ENCODE data around the gene SLC4A1AP.

DNA sequence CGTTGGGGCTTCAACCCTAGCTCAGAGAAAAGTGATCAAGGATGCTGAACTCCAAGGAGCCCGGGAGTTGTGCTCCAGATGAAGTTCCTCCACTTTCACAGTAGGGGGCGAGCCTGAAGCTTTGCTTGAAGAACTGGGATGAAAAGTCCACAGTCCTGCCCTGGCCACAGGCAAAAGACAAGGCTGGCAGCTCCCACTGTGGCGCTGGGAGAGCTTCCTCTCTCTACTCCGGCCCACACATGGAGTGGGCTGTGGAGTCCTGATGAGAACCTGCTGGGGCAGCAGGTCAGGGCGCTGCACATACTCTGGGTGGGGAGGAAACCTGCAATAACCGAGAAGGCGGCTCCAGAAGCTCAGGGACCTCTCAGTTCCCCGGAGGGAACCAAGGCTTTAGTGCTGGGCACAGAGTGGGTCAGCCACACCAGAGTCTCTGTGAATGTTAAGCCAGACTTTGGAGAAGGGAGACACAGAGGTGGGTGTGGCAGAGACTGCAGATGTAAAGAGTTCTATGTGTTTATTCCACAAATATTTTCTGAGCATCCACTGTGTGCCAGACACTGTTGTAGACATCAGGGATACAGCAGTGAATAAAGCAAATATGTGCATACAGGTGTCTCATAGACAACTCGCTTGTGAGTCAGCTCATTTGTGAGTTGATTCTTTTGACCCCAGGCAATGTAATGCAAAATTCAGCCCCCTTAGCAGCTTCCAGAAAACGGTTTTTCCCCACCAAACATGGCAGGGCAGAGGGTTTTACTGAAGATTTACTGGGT is 59.9 kb downstream of the SLC4A1AP start:
- TF ChIP-seq, protein P1, sequence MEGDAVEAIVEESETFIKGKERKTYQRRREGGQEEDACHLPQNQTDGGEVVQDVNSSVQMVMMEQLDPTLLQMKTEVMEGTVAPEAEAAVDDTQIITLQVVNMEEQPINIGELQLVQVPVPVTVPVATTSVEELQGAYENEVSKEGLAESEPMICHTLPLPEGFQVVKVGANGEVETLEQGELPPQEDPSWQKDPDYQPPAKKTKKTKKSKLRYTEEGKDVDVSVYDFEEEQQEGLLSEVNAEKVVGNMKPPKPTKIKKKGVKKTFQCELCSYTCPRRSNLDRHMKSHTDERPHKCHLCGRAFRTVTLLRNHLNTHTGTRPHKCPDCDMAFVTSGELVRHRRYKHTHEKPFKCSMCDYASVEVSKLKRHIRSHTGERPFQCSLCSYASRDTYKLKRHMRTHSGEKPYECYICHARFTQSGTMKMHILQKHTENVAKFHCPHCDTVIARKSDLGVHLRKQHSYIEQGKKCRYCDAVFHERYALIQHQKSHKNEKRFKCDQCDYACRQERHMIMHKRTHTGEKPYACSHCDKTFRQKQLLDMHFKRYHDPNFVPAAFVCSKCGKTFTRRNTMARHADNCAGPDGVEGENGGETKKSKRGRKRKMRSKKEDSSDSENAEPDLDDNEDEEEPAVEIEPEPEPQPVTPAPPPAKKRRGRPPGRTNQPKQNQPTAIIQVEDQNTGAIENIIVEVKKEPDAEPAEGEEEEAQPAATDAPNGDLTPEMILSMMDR (IDR thresholded peaks at IDR 0.05; ENCODE audit: poor library complexity, severe bottlenecking) = peak; percentile 57
- TF ChIP-seq, protein P2, sequence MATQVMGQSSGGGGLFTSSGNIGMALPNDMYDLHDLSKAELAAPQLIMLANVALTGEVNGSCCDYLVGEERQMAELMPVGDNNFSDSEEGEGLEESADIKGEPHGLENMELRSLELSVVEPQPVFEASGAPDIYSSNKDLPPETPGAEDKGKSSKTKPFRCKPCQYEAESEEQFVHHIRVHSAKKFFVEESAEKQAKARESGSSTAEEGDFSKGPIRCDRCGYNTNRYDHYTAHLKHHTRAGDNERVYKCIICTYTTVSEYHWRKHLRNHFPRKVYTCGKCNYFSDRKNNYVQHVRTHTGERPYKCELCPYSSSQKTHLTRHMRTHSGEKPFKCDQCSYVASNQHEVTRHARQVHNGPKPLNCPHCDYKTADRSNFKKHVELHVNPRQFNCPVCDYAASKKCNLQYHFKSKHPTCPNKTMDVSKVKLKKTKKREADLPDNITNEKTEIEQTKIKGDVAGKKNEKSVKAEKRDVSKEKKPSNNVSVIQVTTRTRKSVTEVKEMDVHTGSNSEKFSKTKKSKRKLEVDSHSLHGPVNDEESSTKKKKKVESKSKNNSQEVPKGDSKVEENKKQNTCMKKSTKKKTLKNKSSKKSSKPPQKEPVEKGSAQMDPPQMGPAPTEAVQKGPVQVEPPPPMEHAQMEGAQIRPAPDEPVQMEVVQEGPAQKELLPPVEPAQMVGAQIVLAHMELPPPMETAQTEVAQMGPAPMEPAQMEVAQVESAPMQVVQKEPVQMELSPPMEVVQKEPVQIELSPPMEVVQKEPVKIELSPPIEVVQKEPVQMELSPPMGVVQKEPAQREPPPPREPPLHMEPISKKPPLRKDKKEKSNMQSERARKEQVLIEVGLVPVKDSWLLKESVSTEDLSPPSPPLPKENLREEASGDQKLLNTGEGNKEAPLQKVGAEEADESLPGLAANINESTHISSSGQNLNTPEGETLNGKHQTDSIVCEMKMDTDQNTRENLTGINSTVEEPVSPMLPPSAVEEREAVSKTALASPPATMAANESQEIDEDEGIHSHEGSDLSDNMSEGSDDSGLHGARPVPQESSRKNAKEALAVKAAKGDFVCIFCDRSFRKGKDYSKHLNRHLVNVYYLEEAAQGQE (IDR thresholded peaks at IDR 0.05; ENCODE audit: borderline replicate concordance) = no peak
- TF ChIP-seq TAF1 (IDR thresholded peaks at IDR 0.05; ENCODE audit: low read depth) (no peak), EZH2 (IDR thresholded peaks at IDR 0.05; ENCODE audit: borderline replicate concordance, insufficient read depth, low read length, poor library complexity, severe bottlenecking) (no peak), POLR2AphosphoS5 (IDR thresholded peaks at IDR 0.05) (no peak)

Data from neural cell (in vitro differentiated cells).